Ovary (tissue), 3 donors: ENCODE data around the gene COL4A1.

Source experiments
- POLR2A ChIP-seq: fragments of 450-650 bp; IDR thresholded peaks from one replicate; pipeline ENCODE4 v1.6.1; 2017; ENCODE audit warnings: antibody characterized with exemption, mild to moderate bottlenecking, moderate library complexity
- TF ChIP-seq, protein P1 (sequence below), 3 donors: fragments of 450-650 bp in 2 of 3; fragments of 200-600 bp in 1 of 3; IDR thresholded peaks; one replicate each; pipeline versions ENCODE4 v1.5.1 to v1.8.0; 2016 to 2022; ENCODE audit warnings: antibody characterized with exemption in 3 of 3, mild to moderate bottlenecking in 1 of 3
- donor health status: DM: no; HTN: no; CAD: no.

DNA sequence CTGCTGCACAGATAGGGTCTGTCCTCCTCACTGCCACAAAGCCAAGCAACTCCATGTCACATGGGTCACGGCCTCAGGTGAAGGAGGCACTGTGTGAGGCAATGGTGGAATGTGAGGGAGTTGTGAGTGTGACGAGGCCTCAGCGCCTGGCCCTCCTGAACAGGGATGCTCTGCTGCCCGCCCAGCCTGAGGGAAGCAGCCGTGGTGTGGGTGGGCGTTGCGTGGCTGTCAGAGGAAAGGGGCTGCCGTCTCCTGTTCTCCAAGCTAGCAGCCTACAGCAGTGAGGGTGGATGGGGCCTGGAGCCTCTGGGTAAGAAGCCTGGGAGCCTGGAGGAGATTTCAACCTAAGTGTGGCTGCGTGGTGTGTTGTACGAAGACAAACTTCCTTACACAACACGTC lies 125.0 kb downstream of the COL4A1 start:
- TF ChIP-seq, protein P1, sequence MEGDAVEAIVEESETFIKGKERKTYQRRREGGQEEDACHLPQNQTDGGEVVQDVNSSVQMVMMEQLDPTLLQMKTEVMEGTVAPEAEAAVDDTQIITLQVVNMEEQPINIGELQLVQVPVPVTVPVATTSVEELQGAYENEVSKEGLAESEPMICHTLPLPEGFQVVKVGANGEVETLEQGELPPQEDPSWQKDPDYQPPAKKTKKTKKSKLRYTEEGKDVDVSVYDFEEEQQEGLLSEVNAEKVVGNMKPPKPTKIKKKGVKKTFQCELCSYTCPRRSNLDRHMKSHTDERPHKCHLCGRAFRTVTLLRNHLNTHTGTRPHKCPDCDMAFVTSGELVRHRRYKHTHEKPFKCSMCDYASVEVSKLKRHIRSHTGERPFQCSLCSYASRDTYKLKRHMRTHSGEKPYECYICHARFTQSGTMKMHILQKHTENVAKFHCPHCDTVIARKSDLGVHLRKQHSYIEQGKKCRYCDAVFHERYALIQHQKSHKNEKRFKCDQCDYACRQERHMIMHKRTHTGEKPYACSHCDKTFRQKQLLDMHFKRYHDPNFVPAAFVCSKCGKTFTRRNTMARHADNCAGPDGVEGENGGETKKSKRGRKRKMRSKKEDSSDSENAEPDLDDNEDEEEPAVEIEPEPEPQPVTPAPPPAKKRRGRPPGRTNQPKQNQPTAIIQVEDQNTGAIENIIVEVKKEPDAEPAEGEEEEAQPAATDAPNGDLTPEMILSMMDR (IDR thresholded peaks at IDR 0.05), result no peak
- no peak for TF ChIP-seq POLR2A
